ENCODE results near the gene SCNN1A. TPM values are rescaled to one million over a fixed set of nuclear protein-coding genes. Genes with fewer than 3 reads are reported as not detected.

Gene SCNN1A
- total RNA-seq, 3 donors from 2014 or later = 1.3 to 175 (median 93.7) TPM

DNA sequence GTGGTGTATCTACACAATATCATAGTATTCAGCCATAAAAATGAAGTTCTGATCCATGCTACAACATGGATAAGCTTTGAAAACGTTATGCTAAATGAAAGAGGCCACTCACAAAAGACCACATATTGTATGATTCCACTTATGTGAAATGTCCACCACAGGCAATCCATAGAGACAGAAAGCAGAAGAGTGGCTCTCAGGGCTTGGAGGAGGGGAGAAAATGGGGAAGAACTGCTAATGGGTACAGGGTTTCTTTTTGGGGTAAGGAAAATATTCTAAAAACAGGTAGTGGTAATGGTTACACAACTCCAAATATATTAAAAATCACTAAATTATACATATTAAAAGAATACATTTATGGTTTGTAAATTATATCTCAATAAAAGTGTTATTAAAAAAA is 16.5 kb downstream of the SCNN1A start:
- no peak for DNase-seq (ENCODE audit: low spot score in 2 of 2)
- Histone ChIP-seq H3K4me1 (peaks cover 0 to 4% of the 10 kb centered on the region in 2 donors), H3K27me3 (no peaks in the 10 kb centered on the region), H3K9me3 (no peaks in the 10 kb centered on the region), H3K27ac (no peak overlapping the region), H3K36me3 (no peaks in the 10 kb centered on the region), H3K4me3 (no peak overlapping the region)
- TF ChIP-seq POLR2AphosphoS5 (IDR thresholded peaks at IDR 0.05) (no peak), POLR2A (IDR thresholded peaks at IDR 0.05) (no peak)
- TF ChIP-seq, protein P1, sequence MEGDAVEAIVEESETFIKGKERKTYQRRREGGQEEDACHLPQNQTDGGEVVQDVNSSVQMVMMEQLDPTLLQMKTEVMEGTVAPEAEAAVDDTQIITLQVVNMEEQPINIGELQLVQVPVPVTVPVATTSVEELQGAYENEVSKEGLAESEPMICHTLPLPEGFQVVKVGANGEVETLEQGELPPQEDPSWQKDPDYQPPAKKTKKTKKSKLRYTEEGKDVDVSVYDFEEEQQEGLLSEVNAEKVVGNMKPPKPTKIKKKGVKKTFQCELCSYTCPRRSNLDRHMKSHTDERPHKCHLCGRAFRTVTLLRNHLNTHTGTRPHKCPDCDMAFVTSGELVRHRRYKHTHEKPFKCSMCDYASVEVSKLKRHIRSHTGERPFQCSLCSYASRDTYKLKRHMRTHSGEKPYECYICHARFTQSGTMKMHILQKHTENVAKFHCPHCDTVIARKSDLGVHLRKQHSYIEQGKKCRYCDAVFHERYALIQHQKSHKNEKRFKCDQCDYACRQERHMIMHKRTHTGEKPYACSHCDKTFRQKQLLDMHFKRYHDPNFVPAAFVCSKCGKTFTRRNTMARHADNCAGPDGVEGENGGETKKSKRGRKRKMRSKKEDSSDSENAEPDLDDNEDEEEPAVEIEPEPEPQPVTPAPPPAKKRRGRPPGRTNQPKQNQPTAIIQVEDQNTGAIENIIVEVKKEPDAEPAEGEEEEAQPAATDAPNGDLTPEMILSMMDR (IDR thresholded peaks at IDR 0.05) = no peak
- intact Hi-C loops (cut with DNase I; ENCODE audit: low total_unique reads) = no loop called here

DNA sequence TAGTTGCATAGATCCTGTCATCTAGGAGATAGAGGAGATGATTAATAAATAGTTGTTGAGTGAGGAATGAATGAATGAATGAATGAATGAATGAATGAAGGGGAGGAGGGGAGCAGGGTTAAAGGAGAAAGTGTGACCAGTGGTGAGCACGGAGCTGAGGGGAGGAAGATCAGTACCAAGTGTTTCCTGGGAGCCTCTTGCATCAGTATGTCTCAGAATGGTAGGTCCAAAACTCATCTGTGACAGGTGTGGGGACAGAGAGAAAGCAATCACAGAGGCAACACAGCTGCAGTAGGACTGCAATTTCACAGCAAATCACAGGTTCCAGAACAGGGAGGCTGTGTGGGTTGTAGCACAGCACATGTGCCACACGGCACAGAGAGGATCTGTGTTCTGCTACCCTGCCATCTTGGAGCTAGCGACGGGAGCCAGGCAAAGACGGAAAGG is 19.0 kb downstream of the SCNN1A start:
- no peaks in the 10 kb centered on the region for H3K27me3 ChIP-seq
- DNase-seq (ENCODE audit: low spot score in 2 of 2) = no peak
- H3K4me3 ChIP-seq = no peak overlapping the region
- H3K36me3 ChIP-seq = no peaks in the 10 kb centered on the region
- H3K4me1 ChIP-seq = peaks cover 0 to 4% of the 10 kb centered on the region in 2 donors
- TF ChIP-seq POLR2A (IDR thresholded peaks at IDR 0.05) (no peak), POLR2AphosphoS5 (IDR thresholded peaks at IDR 0.05) (no peak)
- TF ChIP-seq, protein P1 (IDR thresholded peaks at IDR 0.05) = no peak
- no peaks in the 10 kb centered on the region for H3K9me3 ChIP-seq
- H3K27ac ChIP-seq = no peak overlapping the region
- intact Hi-C loops (cut with DNase I; ENCODE audit: low total_unique reads) = no loop called here

DNA sequence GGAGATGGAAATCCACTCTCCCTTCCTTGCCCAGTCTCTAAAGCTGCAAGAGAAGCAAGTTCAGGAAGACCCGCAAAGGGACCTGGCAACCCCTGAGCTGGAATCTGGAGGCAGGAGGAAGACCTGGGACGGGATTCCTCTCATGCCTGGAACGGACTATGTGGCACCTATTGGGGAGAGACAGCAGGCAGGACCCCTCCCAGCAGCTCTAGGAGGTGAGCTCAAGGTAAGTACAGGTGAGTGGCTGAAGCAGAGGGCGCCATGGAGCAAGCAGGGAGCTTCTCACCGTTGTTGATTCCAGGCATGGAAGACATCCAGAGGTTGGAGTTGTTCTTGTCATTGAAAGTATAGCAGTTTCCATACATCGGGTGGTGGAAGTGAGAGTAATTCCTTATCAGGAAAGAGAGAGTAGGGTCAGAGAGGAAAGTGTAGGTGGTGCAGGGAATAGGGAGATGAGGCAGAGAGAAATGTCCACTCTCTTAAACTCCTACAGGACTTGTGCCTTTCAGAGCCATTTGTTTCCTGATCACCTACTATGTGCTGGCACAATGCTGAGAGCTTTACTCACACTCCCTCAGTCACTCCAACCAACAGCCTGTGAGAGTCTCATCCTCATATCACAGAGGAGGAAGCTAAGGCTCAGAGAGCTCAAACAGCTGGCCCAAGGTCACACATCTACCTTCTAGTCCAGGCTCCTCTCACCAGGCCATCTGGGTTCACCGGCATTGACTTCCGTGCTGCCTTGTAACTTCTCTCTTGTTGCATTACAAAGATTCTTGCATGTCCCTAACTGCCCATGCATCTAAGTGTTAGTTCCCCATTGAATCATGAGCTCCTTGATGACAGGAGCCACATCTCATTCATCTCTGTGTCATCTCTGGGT is 19.6 kb downstream of the SCNN1A start:
- Histone ChIP-seq H3K4me3 (no peak overlapping the region), H3K27ac (no peak overlapping the region), H3K36me3 (no peaks in the 10 kb centered on the region), H3K9me3 (no peaks in the 10 kb centered on the region), H3K4me1 (peaks cover 0 to 4% of the 10 kb centered on the region in 2 donors), H3K27me3 (no peaks in the 10 kb centered on the region)
- intact Hi-C loops (cut with DNase I; ENCODE audit: low total_unique reads) = no loop called here
- no peak for TF ChIP-seq POLR2A (IDR thresholded peaks at IDR 0.05)
- no peak for TF ChIP-seq POLR2AphosphoS5 (IDR thresholded peaks at IDR 0.05)
- no peak for DNase-seq (ENCODE audit: low spot score in 2 of 2)

DNA sequence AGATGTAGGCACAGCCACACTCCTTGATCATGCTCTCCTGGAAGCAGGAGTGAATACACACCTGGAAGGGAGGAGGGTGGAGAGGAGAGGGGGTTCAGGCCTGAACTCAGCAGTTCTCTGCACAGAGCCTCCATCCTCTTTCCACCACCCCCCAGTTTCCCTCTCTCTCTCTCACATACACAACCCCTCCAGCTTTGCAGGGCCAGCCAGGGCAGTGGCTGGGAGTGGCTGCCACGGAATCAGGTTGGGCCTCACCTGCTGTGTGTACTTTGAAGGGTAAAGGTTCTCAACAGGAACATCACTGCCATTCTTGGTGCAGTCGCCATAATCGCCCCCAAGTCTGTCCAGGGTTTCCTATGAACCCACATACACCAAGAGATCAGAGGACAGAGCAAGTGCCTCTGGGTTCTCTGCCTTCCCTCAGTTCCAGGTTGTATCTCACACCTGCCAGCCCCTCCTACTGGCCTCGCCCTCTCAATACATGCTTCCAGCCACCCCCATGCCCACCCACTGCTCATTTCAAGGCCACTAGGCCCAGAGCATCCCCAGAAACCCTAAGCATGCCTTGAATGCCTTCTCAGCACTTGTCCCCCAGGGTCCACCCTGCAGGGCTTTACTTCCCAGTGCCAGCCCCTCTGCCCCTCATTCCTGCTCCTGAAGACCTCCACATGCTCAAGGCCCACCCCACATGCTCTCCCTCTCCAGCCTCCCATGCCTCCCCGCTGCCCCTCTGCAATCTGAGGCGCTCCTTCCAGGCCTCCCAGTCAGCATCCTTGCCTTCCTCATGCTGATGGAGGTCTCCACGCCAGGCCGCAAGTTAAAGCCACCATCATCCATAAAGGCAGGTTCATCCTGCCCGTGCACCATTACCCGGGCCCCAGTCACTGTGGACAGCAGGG is 20.6 kb downstream of the SCNN1A start:
- H3K4me1 ChIP-seq = peaks cover 0 to 4% of the 10 kb centered on the region in 2 donors
- TF ChIP-seq, protein P1 (IDR thresholded peaks at IDR 0.05) = no peak
- TF ChIP-seq POLR2A (IDR thresholded peaks at IDR 0.05) = no peak
- TF ChIP-seq POLR2AphosphoS5 (IDR thresholded peaks at IDR 0.05) = no peak
- no peak for DNase-seq (ENCODE audit: low spot score in 2 of 2)
- H3K9me3 ChIP-seq = no peaks in the 10 kb centered on the region
- H3K27ac ChIP-seq = no peak overlapping the region
- no peaks in the 10 kb centered on the region for H3K36me3 ChIP-seq
- intact Hi-C loops (cut with DNase I; ENCODE audit: low total_unique reads) = no loop called here
- no peaks in the 10 kb centered on the region for H3K27me3 ChIP-seq
- H3K4me3 ChIP-seq = no peak overlapping the region

DNA sequence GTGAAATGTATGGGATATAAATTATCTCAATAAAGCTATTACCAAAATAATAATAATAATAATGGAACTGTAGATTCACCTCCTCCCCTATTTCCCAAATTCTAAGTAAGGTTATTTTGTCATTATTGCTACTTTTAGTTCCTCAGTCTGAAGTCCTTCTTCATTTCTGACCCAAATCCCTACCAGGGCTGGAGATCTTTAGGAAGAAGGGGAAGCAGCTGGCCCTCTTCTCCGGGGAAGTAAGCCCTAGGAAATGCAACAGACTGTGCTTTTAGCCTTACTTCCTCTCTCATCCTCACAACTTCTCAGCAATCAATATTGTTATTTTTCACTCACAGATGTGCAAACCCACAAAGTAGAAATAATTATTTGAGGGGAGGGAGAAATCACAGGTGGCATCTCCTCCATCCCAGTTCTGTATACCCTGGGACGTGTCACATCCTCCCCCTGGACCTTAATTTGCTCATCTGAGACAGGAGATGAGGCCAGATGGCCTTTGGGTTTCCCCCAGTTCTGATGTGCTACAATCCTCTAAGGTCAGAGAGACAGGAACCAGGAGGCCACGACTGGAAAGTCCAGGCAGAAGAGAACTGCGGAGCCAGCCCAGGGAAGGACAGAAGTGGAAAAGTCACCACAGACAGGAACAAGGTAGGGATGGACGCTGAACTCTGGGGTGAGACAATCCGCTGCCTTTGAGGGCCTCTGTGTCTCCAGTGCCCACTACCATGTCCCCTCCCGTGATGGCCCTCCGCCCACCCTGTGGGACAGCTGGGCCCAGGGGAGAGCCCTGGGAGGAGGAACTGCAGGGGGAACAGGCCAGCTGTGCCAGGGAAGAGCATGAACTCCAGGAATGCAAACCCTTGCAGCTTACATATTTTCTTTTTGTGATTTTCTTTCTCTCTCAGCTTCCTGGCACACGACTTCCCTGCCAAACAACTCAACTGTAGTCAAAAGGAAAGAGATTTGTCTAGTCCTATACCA is 22.9 kb downstream of the SCNN1A start:
- TF ChIP-seq, protein P1 (IDR thresholded peaks at IDR 0.05) = no peak
- no peak for TF ChIP-seq POLR2AphosphoS5 (IDR thresholded peaks at IDR 0.05)
- no peak for TF ChIP-seq POLR2A (IDR thresholded peaks at IDR 0.05)
- Histone ChIP-seq H3K4me1 (peaks cover 0 to 4% of the 10 kb centered on the region in 2 donors), H3K9me3 (no peaks in the 10 kb centered on the region), H3K27me3 (no peaks in the 10 kb centered on the region), H3K27ac (peak overlapping the region in 1 of 2 donors; percentile 59), H3K4me3 (no peak overlapping the region), H3K36me3 (no peaks in the 10 kb centered on the region)
- DNase-seq (ENCODE audit: low spot score in 2 of 2) = no peak
- intact Hi-C loops (cut with DNase I; ENCODE audit: low total_unique reads) = no loop called here
